ENCODE results near the gene OR2G2. TPM values are rescaled to one million over a fixed set of nuclear protein-coding genes. Genes with fewer than 3 reads are reported as not detected.

Gene OR2G2
- total RNA-seq, 1 donor from 2014 or later, result not detected

- no peak overlapping the region for H3K27ac ChIP-seq
- H3K36me3 ChIP-seq, result no peaks in the 10 kb centered on the region
- H2AFZ ChIP-seq (replicated peaks), result no peak overlapping the region
- Mint-ChIP-seq H3K4me1 (peaks cover 16% of the 10 kb centered on the region), H3K27ac (no peak overlapping the region), H3K9me3 (no peaks in the 10 kb centered on the region), H3K27me3 (ENCODE audit: insufficient read depth, low read depth) (no peaks in the 10 kb centered on the region), H3K36me3 (no peaks in the 10 kb centered on the region), H3K4me3 (no peak overlapping the region)
- no peaks in the 10 kb centered on the region for H3F3A ChIP-seq (ENCODE audit: low read depth)
- H3K4me1 ChIP-seq, result peaks cover 15% of the 10 kb centered on the region
- H3K9ac ChIP-seq, result no peak overlapping the region
- H3K4me3 ChIP-seq, result no peak overlapping the region
- no peaks in the 10 kb centered on the region for H3K9me3 ChIP-seq (ENCODE audit: low read depth)
- TF ChIP-seq EZH2phosphoT487 (IDR thresholded peaks at IDR 0.05) (no peak), EZH2 (IDR thresholded peaks at IDR 0.05) (no peak)
- TF ChIP-seq, protein P1, sequence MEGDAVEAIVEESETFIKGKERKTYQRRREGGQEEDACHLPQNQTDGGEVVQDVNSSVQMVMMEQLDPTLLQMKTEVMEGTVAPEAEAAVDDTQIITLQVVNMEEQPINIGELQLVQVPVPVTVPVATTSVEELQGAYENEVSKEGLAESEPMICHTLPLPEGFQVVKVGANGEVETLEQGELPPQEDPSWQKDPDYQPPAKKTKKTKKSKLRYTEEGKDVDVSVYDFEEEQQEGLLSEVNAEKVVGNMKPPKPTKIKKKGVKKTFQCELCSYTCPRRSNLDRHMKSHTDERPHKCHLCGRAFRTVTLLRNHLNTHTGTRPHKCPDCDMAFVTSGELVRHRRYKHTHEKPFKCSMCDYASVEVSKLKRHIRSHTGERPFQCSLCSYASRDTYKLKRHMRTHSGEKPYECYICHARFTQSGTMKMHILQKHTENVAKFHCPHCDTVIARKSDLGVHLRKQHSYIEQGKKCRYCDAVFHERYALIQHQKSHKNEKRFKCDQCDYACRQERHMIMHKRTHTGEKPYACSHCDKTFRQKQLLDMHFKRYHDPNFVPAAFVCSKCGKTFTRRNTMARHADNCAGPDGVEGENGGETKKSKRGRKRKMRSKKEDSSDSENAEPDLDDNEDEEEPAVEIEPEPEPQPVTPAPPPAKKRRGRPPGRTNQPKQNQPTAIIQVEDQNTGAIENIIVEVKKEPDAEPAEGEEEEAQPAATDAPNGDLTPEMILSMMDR (IDR thresholded peaks at IDR 0.05), result no peak
- H4K20me1 ChIP-seq (ENCODE audit: low read depth), result no peaks in the 10 kb centered on the region
- no peaks in the 10 kb centered on the region for H3K27me3 ChIP-seq
- H3K79me2 ChIP-seq (ENCODE audit: low read depth), result no peaks in the 10 kb centered on the region
- H3K4me2 ChIP-seq, result no peak overlapping the region
- no peak for DNase-seq (ENCODE audit: low spot score)
Measured at GRCh38 chr1:247540581-247540980, 47.6 kb upstream of the OR2G2 start.

- H3K4me3 Mint-ChIP-seq, result no peak overlapping the region
- H3K4me2 ChIP-seq, result no peak overlapping the region
- H3K9me3 Mint-ChIP-seq, result no peaks in the 10 kb centered on the region
- H3K36me3 ChIP-seq, result no peaks in the 10 kb centered on the region
- H2AFZ ChIP-seq (replicated peaks), result no peak overlapping the region
- H3F3A ChIP-seq (ENCODE audit: low read depth), result no peaks in the 10 kb centered on the region
- H3K27ac ChIP-seq, result no peak overlapping the region
- no peak for TF ChIP-seq EZH2phosphoT487 (IDR thresholded peaks at IDR 0.05)
- TF ChIP-seq, protein P1 (IDR thresholded peaks at IDR 0.05), result no peak
- TF ChIP-seq EZH2 (IDR thresholded peaks at IDR 0.05), result no peak
- H3K4me1 ChIP-seq, result peaks cover 15% of the 10 kb centered on the region
- H3K4me1 Mint-ChIP-seq, result peaks cover 16% of the 10 kb centered on the region
- peaks cover 2% of the 10 kb centered on the region for H3K27me3 Mint-ChIP-seq (ENCODE audit: insufficient read depth, low read depth)
- H3K79me2 ChIP-seq (ENCODE audit: low read depth), result no peaks in the 10 kb centered on the region
- H3K36me3 Mint-ChIP-seq, result no peaks in the 10 kb centered on the region
- no peaks in the 10 kb centered on the region for H4K20me1 ChIP-seq (ENCODE audit: low read depth)
- H3K27me3 ChIP-seq, result no peaks in the 10 kb centered on the region
- H3K4me3 ChIP-seq, result no peak overlapping the region
- no peak overlapping the region for H3K27ac Mint-ChIP-seq
- no peak overlapping the region for H3K9ac ChIP-seq
- DNase-seq (ENCODE audit: low spot score), result no peak
- H3K9me3 ChIP-seq (ENCODE audit: low read depth), result no peaks in the 10 kb centered on the region
Measured at GRCh38 chr1:247542811-247543210, 45.3 kb upstream of the OR2G2 start.

DNA sequence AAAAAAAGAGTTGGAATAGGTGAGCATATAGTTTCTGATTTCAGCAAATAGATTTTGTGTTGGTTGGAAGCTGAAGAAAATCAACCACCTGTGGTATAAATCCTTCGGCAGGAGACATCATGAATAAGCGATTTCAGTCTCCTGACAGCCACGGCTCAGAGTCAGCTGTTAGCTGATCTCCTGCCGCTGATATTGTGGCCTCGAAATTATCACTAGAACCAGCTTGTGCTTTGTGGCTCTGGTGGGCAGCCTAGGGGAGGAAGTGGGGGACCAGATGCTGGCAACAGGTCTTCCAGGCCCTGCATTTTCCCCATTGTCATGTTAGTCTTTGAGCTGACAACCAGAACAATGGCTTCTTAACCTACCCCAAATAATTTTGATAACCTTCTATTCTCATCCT lies 40.1 kb upstream of the OR2G2 start:
- no peak for DNase-seq (ENCODE audit: low spot score)
- H3K4me1 ChIP-seq, result peaks cover 10% of the 10 kb centered on the region
- Mint-ChIP-seq H3K27me3 (ENCODE audit: insufficient read depth, low read depth) (peaks cover 2% of the 10 kb centered on the region), H3K36me3 (no peaks in the 10 kb centered on the region), H3K4me3 (no peak overlapping the region), H3K9me3 (no peaks in the 10 kb centered on the region), H3K27ac (no peak overlapping the region), H3K4me1 (peaks cover 12% of the 10 kb centered on the region)
- H2AFZ ChIP-seq (replicated peaks), result no peak overlapping the region
- no peaks in the 10 kb centered on the region for H3K36me3 ChIP-seq
- H3K9ac ChIP-seq, result no peak overlapping the region
- no peaks in the 10 kb centered on the region for H3K79me2 ChIP-seq (ENCODE audit: low read depth)
- no peaks in the 10 kb centered on the region for H3F3A ChIP-seq (ENCODE audit: low read depth)
- no peaks in the 10 kb centered on the region for H3K9me3 ChIP-seq (ENCODE audit: low read depth)
- TF ChIP-seq, protein P1 (IDR thresholded peaks at IDR 0.05), result no peak
- TF ChIP-seq EZH2phosphoT487 (IDR thresholded peaks at IDR 0.05) (no peak), EZH2 (IDR thresholded peaks at IDR 0.05) (no peak)
- H3K4me2 ChIP-seq, result no peak overlapping the region
- H3K27me3 ChIP-seq, result no peaks in the 10 kb centered on the region
- no peak overlapping the region for H3K27ac ChIP-seq
- H4K20me1 ChIP-seq (ENCODE audit: low read depth), result no peaks in the 10 kb centered on the region
- no peak overlapping the region for H3K4me3 ChIP-seq
